DMS53 (cell line): ENCODE data around the gene INSYN1.

Experiments
- DNase-seq: peaks from one replicate; lab custom pipeline; 2025; lab: John Stamatoyannopoulos, UW

The INSYN1 gene

DNA sequence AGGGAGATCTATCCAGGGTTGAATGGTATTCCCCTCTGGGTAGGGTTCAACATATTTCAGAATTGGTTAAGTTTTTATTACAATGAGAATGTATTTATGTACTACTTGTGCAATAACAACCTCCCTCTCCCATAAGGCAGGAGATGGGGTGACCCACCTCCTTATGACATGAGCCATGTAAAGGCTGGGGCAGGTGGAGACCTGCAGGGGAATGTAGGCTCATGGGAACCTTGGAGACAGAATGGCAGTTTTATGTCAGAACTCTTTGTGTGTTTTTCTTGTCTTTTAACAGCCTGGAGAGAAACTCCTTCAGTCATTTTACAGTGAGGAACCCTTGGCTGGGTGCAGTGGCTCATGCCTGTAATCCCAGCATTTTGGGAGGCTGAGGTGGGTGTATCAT, 24.6 kb upstream of the INSYN1 start:
- no peak for DNase-seq

DNA sequence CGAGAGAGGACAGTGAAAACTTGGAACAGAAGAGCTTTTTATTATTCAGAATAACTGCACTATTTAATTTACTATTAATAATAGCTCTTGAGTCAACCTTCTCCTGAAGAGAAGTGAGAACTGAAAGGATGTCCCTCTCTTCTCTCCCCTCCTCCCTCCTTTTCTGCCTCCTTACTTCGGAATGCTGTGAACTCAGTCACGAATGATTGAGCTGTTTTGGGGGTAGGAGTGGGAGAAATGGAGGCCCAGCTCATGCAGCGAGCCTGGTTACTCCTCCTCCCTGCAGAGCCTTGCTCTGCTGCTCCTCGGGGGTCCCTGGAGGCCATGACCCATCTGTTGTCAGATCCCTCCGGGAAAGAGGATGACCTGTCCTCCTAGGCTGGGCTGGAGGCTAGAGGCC, 20.3 kb upstream of the INSYN1 start:
- DNase-seq, result no peak

DNA sequence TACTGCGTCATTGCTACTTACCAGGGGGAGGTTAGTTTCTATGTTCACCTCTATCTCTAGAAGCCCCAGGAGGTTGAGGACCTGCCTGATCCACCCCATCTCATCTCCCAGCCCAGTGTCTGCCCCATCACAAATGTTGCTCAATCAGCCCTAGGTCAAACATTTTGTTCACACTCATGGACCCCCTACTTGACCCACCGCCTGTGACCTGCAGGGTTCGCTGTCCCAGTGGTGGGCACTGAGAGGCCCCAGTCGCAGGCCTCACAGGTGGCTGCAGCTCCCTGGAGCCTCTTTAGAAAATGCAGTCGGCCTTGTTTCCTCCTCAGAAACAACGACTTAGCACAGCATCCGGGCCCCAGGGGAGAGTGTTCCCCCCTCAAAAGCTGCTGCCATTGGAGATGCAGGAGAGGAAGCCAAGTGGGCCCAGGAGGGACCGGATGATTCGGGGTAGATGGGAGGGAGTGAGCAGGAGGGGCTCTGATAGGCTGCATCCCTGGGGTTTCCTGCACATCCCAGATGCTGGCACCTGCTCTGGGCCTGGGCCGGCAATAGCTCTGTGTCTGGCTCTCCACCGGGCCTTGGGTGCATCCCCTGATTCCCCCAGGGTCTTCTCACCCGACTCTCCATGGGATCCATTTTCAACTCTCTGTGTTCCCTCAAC, 18.4 kb upstream of the INSYN1 start:
- DNase-seq, result no peak

DNA sequence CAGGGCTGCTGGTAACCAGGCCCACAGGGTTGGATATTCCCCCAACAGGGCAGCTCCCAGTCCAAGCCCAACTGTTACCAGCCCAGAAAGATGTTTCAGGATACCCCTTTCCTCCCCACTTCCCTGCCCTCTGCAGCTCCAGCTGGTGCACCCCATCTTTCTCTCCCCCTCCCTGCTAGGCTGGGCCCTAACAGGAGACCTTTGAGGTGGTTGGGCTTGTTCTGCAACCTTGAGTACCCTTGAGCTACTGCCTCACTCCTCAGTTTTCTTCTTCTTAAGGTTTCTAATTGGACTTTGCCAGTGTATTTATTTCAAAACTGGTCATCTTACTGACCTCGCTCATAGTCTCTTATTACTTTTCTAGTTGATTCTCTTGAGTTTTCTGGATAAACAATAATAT, 16.9 kb upstream of the INSYN1 start:
- DNase-seq, result no peak

DNA sequence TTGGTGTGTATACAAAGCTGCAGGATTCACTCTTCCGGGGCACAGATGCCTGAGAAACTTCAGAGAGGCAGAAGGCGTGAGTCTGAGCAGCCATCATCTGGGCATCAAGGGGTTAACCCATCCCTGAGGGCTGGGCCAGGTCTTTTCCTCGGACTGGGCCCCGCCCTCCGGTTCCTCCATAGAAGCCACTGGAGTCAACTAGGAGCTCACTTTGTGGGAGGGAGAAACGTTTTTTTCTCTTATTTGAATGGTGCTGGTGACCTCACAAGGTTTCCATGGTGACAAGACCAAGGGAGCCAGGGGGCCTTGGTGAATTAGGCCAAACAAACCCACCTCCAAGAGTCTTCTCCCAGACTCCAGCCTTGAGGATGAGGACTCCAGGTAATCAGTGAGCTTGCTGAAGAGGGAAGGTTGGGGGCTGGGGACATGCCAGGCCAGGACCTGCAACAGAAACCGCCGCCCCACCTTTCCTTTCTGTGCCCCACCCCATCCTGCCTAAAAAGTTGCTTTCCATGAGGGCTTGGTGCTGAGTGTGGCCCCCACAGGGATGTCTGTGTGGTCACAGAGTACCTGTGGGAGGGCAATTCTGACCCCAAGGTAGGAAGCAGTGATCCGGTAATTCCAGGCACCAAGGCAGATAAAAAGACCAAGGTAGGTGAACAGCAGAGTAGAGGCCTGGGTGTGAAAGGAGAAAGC, 14.8 kb upstream of the INSYN1 start:
- no peak for DNase-seq

DNA sequence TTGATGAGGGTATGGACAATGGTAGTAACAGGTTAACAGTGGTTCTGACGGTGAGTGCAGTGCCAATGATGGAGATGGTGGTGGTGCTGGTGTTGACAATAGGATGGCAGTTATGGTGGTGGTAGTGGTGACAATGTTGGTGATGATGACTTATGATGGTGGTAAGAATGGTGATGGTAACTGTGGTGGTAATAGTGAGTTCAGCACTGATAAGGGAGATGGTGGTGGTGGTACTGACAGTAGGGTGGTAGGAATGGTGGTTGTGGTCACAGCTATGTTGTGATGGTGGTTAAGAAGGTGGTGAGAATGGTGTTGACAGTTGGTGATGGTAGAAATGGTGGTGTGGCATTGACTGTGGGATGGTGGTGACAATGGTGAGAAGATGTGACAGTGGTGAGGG, 13.4 kb upstream of the INSYN1 start:
- DNase-seq, result no peak

DNA sequence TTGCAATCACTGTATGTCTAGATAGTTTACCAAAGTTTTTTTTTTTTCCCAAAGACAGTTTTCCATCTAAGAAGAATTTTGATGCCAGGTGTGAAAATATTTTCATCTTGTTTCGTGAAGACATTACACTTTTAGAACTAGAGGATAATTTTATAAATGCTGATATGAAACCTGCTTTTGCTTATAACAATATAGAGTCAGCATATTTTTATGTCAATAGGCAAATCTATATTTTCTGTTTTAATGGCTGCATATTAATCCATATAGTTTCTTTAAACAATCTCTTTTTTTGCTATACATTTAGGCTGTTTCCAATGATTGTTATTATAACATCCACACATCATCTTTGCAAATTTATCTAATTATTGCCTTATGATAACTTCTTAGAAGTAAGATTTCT, 12.6 kb upstream of the INSYN1 start:
- DNase-seq, result no peak

DNA sequence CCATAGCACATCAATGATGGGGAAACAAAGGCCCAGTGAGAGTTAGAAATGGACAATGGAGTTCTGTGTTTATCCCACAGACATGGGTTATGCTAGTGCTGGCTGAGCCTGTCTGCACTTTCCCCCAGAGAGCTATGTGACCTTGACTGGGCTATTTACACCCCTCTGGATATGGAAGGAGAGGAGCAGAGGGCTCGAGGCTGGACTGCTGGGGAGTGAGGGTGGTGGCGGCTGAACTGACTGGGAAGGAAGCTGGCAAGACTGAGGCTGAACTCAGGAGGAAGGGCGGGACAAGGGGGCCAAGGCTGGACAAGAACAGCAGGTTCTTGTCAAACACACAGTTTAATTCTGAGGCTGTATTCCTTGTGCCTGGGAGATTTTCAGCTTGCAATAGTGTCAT, 10.8 kb upstream of the INSYN1 start:
- no peak for DNase-seq

DNA sequence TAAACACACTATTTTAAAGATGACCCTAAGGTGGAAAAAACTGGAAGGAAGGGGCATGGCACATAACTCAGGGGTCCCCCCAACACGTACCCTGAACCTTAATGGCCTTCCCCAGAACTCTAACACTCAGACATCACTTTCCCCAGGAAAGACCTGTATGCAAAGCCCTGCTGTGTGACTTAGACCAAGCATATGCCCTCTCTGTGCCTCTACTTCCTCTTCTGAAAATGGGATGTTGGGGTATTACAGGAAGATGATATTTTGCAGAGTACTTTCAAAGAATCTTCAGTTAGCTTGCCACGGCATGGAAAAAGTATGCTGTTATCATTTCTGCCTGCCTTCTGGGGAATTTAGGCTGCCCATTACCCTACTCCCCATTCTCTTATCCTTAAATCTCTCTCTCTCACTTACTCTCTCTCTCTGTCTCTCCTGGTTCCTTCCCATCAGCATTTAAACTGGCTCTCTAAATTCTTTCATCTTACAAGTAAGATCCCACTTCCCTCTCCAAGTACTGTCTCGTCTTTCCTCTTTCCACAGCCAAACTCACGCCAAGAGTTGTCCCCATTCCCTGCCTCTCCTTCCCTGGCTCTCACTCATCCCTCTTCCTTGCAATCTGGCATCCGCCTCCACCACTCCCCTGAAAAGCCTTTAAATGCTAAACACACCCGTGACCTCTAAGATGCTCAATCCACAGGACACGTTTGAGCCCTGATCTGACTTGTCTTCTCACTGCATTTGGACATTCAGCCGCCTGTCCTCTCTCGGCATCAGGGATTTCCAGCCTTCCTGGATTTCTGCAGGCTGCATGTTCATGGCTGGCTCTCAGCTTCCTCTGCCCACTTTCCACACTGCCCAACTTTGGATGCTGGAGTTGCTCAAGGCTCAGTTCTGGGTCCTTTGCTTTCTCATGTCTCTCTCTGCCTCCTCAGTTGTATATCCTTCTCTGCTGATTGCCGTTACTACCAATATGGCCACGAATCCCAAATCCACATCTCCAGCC, 7.5 kb upstream of the INSYN1 start:
- DNase-seq, result no peak

DNA sequence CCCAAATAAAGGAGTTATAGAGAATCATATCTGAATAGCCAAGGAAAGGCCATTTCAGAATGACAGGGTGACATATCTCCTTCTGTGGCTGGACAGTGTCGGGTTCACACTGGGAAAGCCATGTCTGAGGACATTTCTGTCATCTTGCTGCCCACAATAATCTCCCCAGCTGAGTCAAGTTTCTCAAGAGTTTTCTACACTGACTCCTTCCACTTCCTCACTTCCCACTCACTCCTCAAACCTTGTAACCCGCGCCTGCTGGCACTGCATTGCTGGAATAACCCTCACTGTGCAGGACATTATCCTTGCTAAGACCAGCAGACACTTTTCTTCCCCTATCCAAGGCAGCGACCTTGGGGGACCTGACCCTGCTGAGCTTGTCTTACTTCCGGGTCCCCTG, 5.3 kb upstream of the INSYN1 start:
- no peak for DNase-seq

DNA sequence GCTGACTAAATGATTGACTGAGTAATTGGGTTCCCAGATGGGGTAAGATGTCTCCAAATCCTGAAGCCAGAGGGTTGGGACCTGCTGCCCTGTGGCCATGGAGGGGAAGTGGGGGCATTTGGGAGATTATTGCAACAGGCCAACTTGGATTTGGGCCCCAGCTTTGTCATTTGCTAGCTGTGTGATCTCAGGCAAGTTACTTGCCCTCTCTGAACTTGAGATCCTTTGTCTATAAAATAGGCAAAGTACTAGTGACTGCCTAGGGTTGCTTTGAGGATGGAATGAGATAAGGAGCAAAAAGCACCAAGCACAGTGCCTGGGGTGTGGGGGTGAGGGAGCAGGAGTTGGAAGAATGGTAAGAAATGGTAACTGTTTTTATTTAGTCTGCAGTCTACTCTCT, 4.4 kb upstream of the INSYN1 start:
- DNase-seq, result no peak

DNA sequence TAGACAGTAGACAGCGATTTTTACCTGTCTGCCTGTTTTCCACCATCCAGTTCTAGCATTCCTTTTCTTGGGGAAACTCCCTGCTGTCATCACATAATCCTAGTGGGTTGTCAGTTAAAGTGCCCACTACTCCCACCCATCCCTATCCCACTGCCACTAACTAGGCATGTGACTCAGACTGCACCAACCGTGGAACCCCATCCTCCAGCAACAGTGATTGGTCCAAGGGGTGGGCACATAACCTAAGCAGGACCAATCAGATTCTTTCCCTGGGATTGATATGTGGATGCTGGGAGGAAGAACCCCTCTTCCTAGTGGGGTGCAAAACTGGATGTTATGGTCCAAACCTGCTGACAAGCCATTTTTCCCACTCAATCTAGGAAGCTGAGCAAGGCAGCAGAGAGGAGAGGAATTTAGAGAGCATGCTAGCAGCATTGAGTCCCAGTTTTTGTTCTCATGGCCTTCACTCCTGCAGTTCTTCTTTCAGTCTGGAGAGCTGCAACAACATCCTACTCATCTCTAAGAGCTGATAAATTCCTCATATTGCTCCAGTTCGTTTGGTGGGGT, 3.9 kb upstream of the INSYN1 start:
- DNase-seq, result no peak

DNA sequence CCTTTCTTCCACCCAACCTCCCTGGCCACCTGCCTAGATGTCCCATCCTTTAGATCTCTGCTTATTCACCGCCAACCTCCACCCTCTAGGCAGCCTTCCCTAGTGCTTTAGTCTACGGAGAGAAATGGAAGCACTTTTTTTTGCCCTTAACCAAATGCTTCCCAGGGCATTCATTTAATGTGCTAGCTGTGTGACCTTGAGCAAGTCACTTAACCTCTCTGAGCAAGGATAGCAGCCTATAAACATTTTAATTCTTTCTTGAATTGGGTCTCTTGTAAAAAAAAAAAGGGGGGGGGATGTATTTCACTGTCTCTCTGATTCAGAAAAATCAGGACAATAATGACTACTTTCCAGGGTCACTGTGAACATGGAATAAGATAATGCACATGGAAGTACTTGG, 3.2 kb upstream of the INSYN1 start:
- no peak for DNase-seq

DNA sequence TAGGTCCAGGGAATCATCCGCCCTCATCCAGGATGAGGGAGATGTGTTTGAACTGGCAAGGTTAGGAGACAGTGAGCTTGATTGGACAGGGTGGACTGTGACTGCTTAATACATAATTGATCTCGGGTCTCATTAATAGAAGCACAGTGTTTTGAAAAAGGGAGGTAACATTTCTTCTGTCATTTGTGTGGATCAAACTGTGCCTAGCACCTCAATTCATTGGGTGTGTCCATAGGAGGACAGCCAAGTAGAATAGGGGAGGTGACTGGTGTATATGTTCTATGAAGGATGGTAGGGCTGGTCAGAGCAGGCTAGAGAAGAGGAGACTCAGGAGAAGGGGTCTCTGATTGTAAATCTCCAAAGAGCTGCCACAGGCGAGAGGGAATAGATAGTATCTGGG, 2.8 kb upstream of the INSYN1 start:
- no peak for DNase-seq

DNA sequence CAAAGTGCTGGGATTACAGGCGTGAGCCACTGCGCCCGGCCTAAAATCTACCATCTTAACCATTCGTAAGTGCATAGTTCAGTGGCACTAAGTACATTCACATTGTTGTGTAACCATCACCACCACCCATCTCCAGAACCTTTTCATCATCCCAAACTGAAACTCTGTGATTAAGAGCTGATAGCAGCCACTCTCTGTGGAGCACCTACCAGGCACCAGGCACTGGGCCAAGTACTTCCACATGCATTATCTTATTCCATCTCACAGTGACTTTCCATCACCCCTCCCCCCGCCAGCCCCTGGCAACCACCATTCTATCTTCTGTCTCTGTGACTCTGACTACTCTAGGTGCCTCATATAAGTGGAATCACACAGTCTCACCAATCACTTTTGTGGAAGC, 2.3 kb upstream of the INSYN1 start:
- no peak for DNase-seq

DNA sequence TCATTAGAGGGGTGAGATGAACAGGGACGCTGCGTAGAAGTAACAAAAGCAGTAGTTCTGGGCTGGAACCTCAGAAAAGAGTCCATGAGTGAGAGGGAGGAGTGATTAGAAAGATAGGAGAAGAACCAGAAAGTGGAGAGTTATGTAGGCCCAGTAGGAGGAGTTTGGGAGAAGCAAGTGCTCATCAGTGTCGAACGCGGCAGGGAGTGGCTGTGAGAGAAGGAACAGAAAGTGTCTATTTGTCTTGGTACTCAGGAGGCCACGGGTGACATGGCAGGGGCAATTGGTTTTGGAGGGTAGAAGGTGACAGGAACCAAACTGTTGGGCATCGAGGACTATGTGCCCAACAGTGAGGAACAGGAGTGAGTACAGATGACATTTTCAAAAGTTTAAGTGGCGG, 1.3 kb upstream of the INSYN1 start:
- DNase-seq, result no peak

DNA sequence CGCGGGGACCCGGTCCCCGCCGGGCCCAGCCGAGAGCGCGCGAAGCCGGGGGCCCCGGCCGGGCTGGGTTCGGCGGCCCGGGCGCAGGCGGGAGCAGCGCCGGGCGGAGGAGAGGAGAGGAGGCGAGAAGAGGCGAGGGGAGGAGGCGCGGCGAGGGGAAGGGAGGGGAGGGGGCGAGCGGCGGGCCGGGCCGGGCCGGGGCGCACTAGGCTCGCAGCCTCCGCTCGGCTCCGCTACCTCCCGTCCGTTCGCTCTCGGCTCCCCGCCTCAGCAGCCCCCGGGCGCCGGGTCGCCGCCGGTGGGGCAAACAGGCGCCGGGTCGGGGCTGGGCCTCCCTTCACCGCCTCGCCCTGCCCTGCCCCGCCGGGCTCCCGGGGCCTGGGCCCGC, 351 bp downstream of the INSYN1 start:
- DNase-seq, result peak; percentile 38

DNA sequence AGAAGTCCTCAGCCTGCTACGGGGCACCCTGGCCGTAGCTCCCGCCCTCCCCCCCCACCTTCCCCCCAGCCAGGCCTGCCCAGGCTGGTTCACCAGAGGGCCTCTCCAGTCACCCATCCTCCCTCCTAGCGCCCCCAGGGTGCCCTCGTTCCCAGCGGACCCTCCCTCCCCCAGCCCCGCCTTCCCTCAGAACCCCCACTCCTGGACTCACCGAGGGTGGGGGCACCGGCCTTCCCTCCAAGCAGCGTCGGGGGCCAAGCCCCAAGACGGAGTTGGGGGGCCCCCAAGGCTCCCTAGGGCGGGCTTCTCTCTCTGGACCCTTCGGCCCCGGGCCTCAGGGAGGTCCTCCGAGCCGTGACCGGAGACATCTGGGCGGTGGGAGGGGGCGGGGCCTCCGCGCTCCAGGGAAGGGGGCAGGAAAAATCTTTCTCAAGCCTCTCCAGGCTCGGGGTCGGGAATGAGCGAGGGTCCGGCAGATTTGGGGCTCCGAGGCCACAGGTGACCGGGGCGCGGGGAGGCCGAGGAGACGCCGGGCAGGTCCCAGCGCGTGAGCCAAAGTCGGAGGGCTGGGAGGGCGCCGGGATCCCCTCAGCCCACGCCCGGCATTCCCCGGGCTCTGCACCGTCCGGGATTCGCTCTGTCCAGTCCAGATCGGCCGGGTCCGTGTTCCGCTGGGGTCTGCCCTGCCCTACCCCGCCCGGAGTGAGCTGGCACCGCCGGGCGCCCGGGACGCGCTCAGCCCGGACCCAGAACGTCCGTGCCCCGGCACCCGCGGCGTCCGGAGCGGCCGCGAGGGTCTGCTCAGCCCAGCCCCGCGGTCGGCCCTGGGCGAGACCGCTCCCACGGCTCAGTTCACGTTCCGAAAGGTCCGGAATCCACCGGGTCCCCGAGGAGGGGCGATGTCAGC, 999 bp downstream of the INSYN1 start:
- no peak for DNase-seq

DNA sequence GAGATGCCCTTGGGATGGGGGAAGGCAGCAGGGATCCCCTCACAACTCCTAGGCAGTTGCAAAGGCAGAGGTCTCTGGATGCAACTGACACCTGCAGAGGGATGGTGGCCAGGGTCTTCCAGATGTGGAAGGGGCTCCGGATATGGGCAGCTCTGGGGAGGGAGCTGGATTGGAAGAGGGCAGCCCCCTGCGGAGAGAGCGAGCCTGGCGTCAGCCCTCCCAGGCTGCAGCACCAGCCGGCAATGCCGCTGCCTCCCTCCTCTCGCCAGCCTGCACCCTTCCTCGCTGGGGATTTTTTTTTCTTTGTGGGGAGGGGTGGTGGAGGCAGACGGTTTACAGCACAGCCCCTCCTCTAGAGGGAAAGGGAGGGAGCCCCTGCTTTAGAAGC, 1.6 kb downstream of the INSYN1 start:
- no peak for DNase-seq

DNA sequence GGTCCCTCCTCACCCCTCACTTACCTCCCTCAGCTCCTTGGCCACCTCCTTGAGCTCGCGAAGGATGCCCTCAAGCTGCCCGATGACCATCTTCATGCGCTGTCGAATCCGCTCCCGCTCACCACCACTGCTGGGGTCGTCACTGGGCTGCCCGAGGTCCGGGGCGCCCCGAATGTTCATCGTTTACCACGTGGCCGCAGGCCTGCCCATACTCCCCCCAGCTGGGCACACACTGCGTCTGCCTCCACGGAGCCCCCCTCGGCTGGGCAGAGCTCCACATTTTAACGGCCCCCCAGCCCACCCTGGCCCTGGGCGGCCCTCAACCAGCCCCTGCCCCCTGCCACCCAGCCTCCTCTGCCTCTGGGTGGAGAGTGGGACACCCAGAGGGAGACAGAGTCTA, 2.2 kb downstream of the INSYN1 start:
- no peak for DNase-seq

DNA sequence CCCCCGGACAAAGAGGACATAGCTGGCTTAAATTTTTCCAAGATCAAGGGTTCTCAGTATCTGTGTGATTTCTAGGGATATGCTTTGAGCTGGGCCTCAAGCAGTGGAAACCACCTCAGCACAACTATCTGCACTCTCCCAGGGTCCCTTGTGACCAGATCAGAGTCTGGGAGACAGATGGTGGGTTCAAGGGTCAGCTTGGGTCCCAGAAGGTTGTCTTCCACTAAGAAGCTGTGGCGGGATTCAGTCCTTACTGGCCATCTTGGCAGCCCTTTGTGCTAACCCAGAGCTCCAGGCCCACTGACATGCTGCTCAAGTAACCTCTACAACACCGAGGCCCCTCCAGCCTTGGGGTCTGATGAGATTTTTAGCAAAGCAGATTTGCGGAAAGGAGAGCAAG, 2.7 kb downstream of the INSYN1 start:
- DNase-seq, result no peak

DNA sequence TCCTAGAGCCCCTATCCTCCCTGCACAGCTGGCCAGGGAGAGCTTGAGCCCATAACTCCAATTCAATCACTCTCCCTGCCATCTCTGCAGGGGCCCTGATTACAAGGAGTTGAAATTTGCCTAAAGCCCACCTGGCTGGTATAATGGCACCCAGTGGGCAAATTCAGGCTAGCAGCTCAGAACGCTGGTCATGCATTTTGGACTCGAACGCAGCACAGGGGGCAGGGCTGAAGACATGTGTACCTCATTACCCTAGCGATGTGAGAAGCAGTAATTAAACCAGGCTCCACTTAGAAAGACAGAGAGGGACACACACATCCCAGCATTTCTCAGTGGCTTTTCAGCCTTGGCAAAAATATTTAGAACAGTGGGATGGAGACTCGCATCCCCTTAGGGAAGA, 3.2 kb downstream of the INSYN1 start:
- no peak for DNase-seq
